GM12874 (cell line): ENCODE data around the gene TRIM50.

Experiments
- TF ChIP-seq, protein P1 (sequence below): IDR thresholded peaks from 2 replicates; pipeline ENCODE4 v1.5.1; 2011; ENCODE audit warnings: low read depth, mild to moderate bottlenecking, control low read depth, low read length, moderate library complexity; ENCODE audit not compliant: insufficient read depth

Gene TRIM50

GRCh38 chr7:73364006-73364728 is 36.3 kb upstream of the TRIM50 start:
- TF ChIP-seq, protein P1, sequence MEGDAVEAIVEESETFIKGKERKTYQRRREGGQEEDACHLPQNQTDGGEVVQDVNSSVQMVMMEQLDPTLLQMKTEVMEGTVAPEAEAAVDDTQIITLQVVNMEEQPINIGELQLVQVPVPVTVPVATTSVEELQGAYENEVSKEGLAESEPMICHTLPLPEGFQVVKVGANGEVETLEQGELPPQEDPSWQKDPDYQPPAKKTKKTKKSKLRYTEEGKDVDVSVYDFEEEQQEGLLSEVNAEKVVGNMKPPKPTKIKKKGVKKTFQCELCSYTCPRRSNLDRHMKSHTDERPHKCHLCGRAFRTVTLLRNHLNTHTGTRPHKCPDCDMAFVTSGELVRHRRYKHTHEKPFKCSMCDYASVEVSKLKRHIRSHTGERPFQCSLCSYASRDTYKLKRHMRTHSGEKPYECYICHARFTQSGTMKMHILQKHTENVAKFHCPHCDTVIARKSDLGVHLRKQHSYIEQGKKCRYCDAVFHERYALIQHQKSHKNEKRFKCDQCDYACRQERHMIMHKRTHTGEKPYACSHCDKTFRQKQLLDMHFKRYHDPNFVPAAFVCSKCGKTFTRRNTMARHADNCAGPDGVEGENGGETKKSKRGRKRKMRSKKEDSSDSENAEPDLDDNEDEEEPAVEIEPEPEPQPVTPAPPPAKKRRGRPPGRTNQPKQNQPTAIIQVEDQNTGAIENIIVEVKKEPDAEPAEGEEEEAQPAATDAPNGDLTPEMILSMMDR: no peak

- TF ChIP-seq, protein P1: no peak
Observed at GRCh38 chr7:73363225-73364005, 35.5 kb upstream of the TRIM50 start.

- TF ChIP-seq, protein P1: no peak
Observed at GRCh38 chr7:73359746-73360375, 32.0 kb upstream of the TRIM50 start.

DNA sequence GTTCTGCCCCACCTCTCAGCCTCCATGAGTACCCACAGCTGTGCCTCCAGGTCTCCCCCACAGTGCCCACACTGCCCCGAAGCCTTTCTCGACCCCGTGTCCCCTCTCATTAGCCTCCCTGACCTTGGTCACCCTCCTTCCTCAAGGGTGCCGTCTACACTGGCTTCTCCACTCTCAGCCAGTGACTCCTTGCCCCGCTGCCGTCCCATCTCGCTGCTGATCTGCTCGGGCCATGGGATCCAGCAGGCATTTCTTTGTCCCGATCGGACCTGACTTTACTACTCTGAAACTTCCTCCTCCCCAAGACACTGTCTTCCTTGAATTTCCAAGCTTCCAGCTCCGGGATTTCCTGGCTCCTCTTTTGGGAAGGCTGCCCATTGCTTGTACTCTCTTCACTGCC is 31.4 kb upstream of the TRIM50 start:
- TF ChIP-seq, protein P1: no peak

DNA sequence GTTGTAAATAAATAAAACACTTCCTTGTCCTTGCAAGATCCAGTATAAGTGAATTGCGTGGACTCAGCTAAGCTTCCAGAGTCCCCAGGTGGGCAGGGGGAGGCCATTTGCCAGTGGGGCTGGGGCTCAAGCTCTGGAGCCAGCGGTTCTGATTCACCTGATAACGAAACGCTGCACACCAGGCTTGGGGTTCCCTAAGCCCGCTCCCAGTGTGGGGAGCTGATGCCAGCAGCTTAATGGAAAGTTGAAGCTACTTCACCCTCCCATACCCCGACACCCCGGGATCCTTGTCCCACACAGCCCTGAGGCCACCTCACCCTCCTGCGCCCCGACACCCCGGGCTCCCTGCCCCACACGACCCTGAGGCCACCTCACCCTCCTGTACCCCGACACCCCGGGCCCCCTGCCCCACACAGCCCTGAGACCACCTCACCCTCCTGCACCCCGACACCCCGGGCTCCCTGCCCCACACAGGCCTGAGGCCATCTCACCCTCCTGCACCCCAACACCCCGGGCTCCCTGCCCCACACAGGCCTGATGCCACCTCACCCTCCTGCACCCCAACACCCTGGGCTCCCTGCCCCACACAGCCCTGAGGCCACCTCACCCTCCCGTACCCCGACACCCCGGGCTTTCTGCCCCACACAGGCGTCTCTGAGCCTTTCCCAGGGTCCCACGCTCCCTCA is 30.9 kb upstream of the TRIM50 start:
- TF ChIP-seq, protein P1: no peak

GRCh38 chr7:73356159-73356558 is 28.3 kb upstream of the TRIM50 start:
- TF ChIP-seq, protein P1: no peak

GRCh38 chr7:73354821-73355220 is 26.9 kb upstream of the TRIM50 start:
- TF ChIP-seq, protein P1: no peak
